ENCODE results near the gene HEYL. TPM values are rescaled to one million over a fixed set of nuclear protein-coding genes. Genes with fewer than 3 reads are reported as not detected.

The HEYL gene
- polyA plus RNA-seq, 1 of the 3 experiments (the other 2 are of a cell fraction) = not detected

GRCh38 chr1:39659538-39659937 lies 20.1 kb upstream of the HEYL start:
- no peaks in the 10 kb centered on the region for H3K9me2 ChIP-seq
- POLR2A ChIA-PET = interaction anchor here (0.5 to 7.5 kb wide), 9 partner anchors 11 to 804 kb away, joined by 3 to 95 read pairs (median 4); partner anchors contain the start of genes HPCAL4, NT5C1A and PPIE
- 50% methylated on average over 5 of the region's 5 CpGs for WGBS (ENCODE audit: low lambda C conversion rate)

GRCh38 chr1:39659110-39659509 lies 19.7 kb upstream of the HEYL start:
- POLR2A ChIA-PET = interaction anchor here (0.5 to 7.5 kb wide), 11 partner anchors 11 to 805 kb away, joined by 3 to 95 read pairs (median 4); partner anchors contain the start of genes HPCAL4, NT5C1A and PPIE
- no peaks in the 10 kb centered on the region for H3K9me3 ChIP-seq
- 47% methylated on average over 3 of the region's 12 CpGs for WGBS (ENCODE audit: low lambda C conversion rate)
- TF ChIP-seq TAF1 (IDR thresholded peaks at IDR 0.05; ENCODE audit: borderline replicate concordance, low read depth, low read length) = no peak
- TF ChIP-seq RCOR1 (IDR thresholded peaks at IDR 0.05; ENCODE audit: low read length) = no peak
- no peak for TF ChIP-seq TEAD4 (IDR thresholded peaks at IDR 0.05; ENCODE audit: borderline replicate concordance, insufficient read depth)
- no peak for TF ChIP-seq RXRA (IDR thresholded peaks at IDR 0.05; ENCODE audit: borderline replicate concordance, low read depth)
- no peak for TF ChIP-seq FOXM1 (IDR thresholded peaks at IDR 0.05; ENCODE audit: low read depth)
- H3F3A ChIP-seq (replicated peaks; ENCODE audit: insufficient read depth) = no peaks in the 10 kb centered on the region
- H4K20me1 ChIP-seq (ENCODE audit: insufficient read depth) = no peaks in the 10 kb centered on the region
- H3K9ac ChIP-seq = no peak overlapping the region
- peaks cover 4% of the 10 kb centered on the region; the same call in 1 of the 2 replicates for H3K27me3 ChIP-seq (ENCODE audit: insufficient read depth)
- H3K9me2 ChIP-seq = no peaks in the 10 kb centered on the region
- no peak overlapping the region for H3K4me2 ChIP-seq
- no peaks in the 10 kb centered on the region for H3K79me2 ChIP-seq (ENCODE audit: insufficient read depth)
- no peak overlapping the region for H2AFZ ChIP-seq (ENCODE audit: low read depth)
- no peak for DNase-seq
- H3K27ac ChIP-seq (ENCODE audit: low read depth in 2 of 2, low read length in 1 of 2) = peak overlapping the region in 1 of 2 experiments; percentile 100; a peak in 2 of 4 replicates
- H3K4me1 ChIP-seq (ENCODE audit: control insufficient read depth in 1 of 2, insufficient read depth in 2 of 2, low read depth in 1 of 2, low read length in 1 of 2) = peaks cover 0 to 78% of the 10 kb centered on the region in 2 experiments; a peak in 2 of 4 replicates
- no peak overlapping the region for H3K4me3 ChIP-seq (ENCODE audit: low read depth in 2 of 2, low read length in 1 of 2)
- CTCF ChIA-PET = interaction anchor here (0.9 to 15.4 kb wide), 23 partner anchors 11 to 157 kb away, joined by 3 to 459 read pairs (median 8); partner anchors contain the start of genes HPCAL4, NT5C1A and PPIE
- no peaks in the 10 kb centered on the region for H3K36me3 ChIP-seq (replicated peaks in 1 of 2; ENCODE audit: control insufficient read depth in 1 of 2, insufficient read depth in 2 of 2, low read length in 1 of 2)

More at GRCh38 chr1:39659538-39659937, 20.1 kb upstream of the HEYL start:
- no peaks in the 10 kb centered on the region for H4K20me1 ChIP-seq (ENCODE audit: insufficient read depth)
- peak overlapping the region in 1 of 2 experiments; percentile 100; a peak in 2 of 4 replicates for H3K27ac ChIP-seq (ENCODE audit: low read depth in 2 of 2, low read length in 1 of 2)
- H3K4me2 ChIP-seq = no peak overlapping the region
- H3F3A ChIP-seq (replicated peaks; ENCODE audit: insufficient read depth) = no peaks in the 10 kb centered on the region
- H3K79me2 ChIP-seq (ENCODE audit: insufficient read depth) = no peaks in the 10 kb centered on the region
- H3K36me3 ChIP-seq (replicated peaks in 1 of 2; ENCODE audit: control insufficient read depth in 1 of 2, insufficient read depth in 2 of 2, low read length in 1 of 2) = no peaks in the 10 kb centered on the region
- TF ChIP-seq RCOR1 (IDR thresholded peaks at IDR 0.05; ENCODE audit: low read length) (peak; percentile 38; the same call in 1 of the 2 replicates), EP300 (IDR thresholded peaks at IDR 0.05; ENCODE audit: borderline replicate concordance in 1 of 2, low read depth in 1 of 2, low read length in 1 of 2) (peak in 1 of 2 experiments; percentile 96; a peak in 2 of 4 replicates), TEAD4 (IDR thresholded peaks at IDR 0.05; ENCODE audit: borderline replicate concordance, insufficient read depth) (no peak), FOXJ3 (CRISPR knock-in tag; IDR thresholded peaks at IDR 0.05) (0 out of 2 replicates have a peak, but pooled peaks have one; percentile 20), GATA2 (CRISPR knock-in tag; IDR thresholded peaks at IDR 0.05) (peak; percentile 85), CHD2 (IDR thresholded peaks at IDR 0.05; ENCODE audit: low read length, partially characterized antibody) (peak; percentile 14)
- H3K4me1 ChIP-seq (ENCODE audit: control insufficient read depth in 1 of 2, insufficient read depth in 2 of 2, low read depth in 1 of 2, low read length in 1 of 2) = peaks cover 0 to 74% of the 10 kb centered on the region in 2 experiments; a peak in 2 of 4 replicates
- CTCF ChIA-PET = interaction anchor here (0.6 to 15.4 kb wide), 18 partner anchors 10 to 156 kb away, joined by 3 to 459 read pairs (median 7); partner anchors contain the start of genes HPCAL4 and NT5C1A
- H3K4me3 ChIP-seq (ENCODE audit: low read depth in 2 of 2, low read length in 1 of 2) = no peak overlapping the region
- no peak overlapping the region for H3K9ac ChIP-seq
- peak; percentile 63 for DNase-seq
- no peaks in the 10 kb centered on the region for H3K9me3 ChIP-seq
- H3K27me3 ChIP-seq (ENCODE audit: insufficient read depth) = peaks cover 4% of the 10 kb centered on the region; the same call in 1 of the 2 replicates
- no peak overlapping the region for H2AFZ ChIP-seq (ENCODE audit: low read depth)

All from SK-N-SH (cell line).